IPS-18a (cell line): ENCODE measurements around the gene GPR183.

Source experiments
- H3K27ac ChIP-seq: one replicate; pipeline ENCODE4 v1.5.1; 2013; ENCODE audit warnings: low read length
- H3K27me3 ChIP-seq: one replicate; pipeline ENCODE4 v1.6.1; 2013; ENCODE audit warnings: mild to moderate bottlenecking, low read length; ENCODE audit not compliant: control insufficient read depth, insufficient read depth
- H3K36me3 ChIP-seq: one replicate; pipeline ENCODE4 v1.6.1; 2013; ENCODE audit warnings: low read depth, low read length; ENCODE audit not compliant: control insufficient read depth
- H3K4me1 ChIP-seq: one replicate; pipeline ENCODE4 v1.6.1; 2013; ENCODE audit warnings: low read depth, low read length; ENCODE audit not compliant: control insufficient read depth
- H3K4me3 ChIP-seq: one replicate; pipeline ENCODE4 v1.5.1; 2013; ENCODE audit warnings: low read length
- H3K9ac ChIP-seq: one replicate; pipeline ENCODE4 v1.6.1; 2013; ENCODE audit warnings: mild to moderate bottlenecking, low read length, moderate library complexity
- H3K9me3 ChIP-seq: one replicate; pipeline ENCODE4 v1.6.1; 2013; ENCODE audit warnings: low read depth, low read length; ENCODE audit not compliant: control insufficient read depth

Gene GPR183

GRCh38 chr13:99320693-99321481, 13.7 kb upstream of the GPR183 start:
- no peak overlapping the region for H3K4me3 ChIP-seq
- H3K27ac ChIP-seq = no peak overlapping the region
- no peaks in the 10 kb centered on the region for H3K9me3 ChIP-seq
- peaks cover 13% of the 10 kb centered on the region for H3K36me3 ChIP-seq
- no peaks in the 10 kb centered on the region for H3K4me1 ChIP-seq
- no peak overlapping the region for H3K9ac ChIP-seq
- no peaks in the 10 kb centered on the region for H3K27me3 ChIP-seq

GRCh38 chr13:99316657-99317256, 9.6 kb upstream of the GPR183 start:
- peaks cover 8% of the 10 kb centered on the region for H3K36me3 ChIP-seq
- H3K9ac ChIP-seq = no peak overlapping the region
- H3K27ac ChIP-seq = no peak overlapping the region
- H3K4me1 ChIP-seq = peaks cover 14% of the 10 kb centered on the region
- H3K9me3 ChIP-seq = no peaks in the 10 kb centered on the region
- no peaks in the 10 kb centered on the region for H3K27me3 ChIP-seq
- no peak overlapping the region for H3K4me3 ChIP-seq

- H3K9ac ChIP-seq = no peak overlapping the region
- H3K27ac ChIP-seq = no peak overlapping the region
- no peak overlapping the region for H3K4me3 ChIP-seq
- peaks cover 14% of the 10 kb centered on the region for H3K4me1 ChIP-seq
- H3K27me3 ChIP-seq = no peaks in the 10 kb centered on the region
- H3K36me3 ChIP-seq = peaks cover 8% of the 10 kb centered on the region
- no peaks in the 10 kb centered on the region for H3K9me3 ChIP-seq
These were observed 9.0 kb upstream of the GPR183 start for GRCh38 chr13:99316224-99316623.

GRCh38 chr13:99315186-99315585, 8.0 kb upstream of the GPR183 start:
- H3K9ac ChIP-seq = no peak overlapping the region
- H3K4me3 ChIP-seq = no peak overlapping the region
- peaks cover 20% of the 10 kb centered on the region for H3K4me1 ChIP-seq
- no peak overlapping the region for H3K27ac ChIP-seq
- no peaks in the 10 kb centered on the region for H3K9me3 ChIP-seq
- no peaks in the 10 kb centered on the region for H3K27me3 ChIP-seq
- peaks cover 8% of the 10 kb centered on the region for H3K36me3 ChIP-seq

GRCh38 chr13:99314640-99315176, 7.5 kb upstream of the GPR183 start:
- no peak overlapping the region for H3K27ac ChIP-seq
- H3K9me3 ChIP-seq = no peaks in the 10 kb centered on the region
- peaks cover 6% of the 10 kb centered on the region for H3K36me3 ChIP-seq
- no peaks in the 10 kb centered on the region for H3K27me3 ChIP-seq
- H3K4me3 ChIP-seq = no peak overlapping the region
- H3K4me1 ChIP-seq = peaks cover 20% of the 10 kb centered on the region
- H3K9ac ChIP-seq = no peak overlapping the region

- H3K36me3 ChIP-seq = no peaks in the 10 kb centered on the region
- H3K27me3 ChIP-seq = no peaks in the 10 kb centered on the region
- no peak overlapping the region for H3K27ac ChIP-seq
- no peaks in the 10 kb centered on the region for H3K9me3 ChIP-seq
- no peak overlapping the region for H3K4me3 ChIP-seq
- peaks cover 20% of the 10 kb centered on the region for H3K4me1 ChIP-seq
- H3K9ac ChIP-seq = no peak overlapping the region
These were observed 6.7 kb upstream of the GPR183 start for GRCh38 chr13:99313941-99314340.

GRCh38 chr13:99313501-99313900, 6.3 kb upstream of the GPR183 start:
- Histone ChIP-seq H3K27me3 (no peaks in the 10 kb centered on the region), H3K4me3 (no peak overlapping the region), H3K9ac (no peak overlapping the region), H3K9me3 (no peaks in the 10 kb centered on the region), H3K27ac (no peak overlapping the region), H3K36me3 (no peaks in the 10 kb centered on the region), H3K4me1 (peaks cover 20% of the 10 kb centered on the region)

GRCh38 chr13:99312493-99312883, 5.3 kb upstream of the GPR183 start:
- H3K9me3 ChIP-seq = no peaks in the 10 kb centered on the region
- H3K4me1 ChIP-seq = peaks cover 20% of the 10 kb centered on the region
- H3K27me3 ChIP-seq = no peaks in the 10 kb centered on the region
- no peak overlapping the region for H3K4me3 ChIP-seq
- H3K36me3 ChIP-seq = no peaks in the 10 kb centered on the region
- H3K27ac ChIP-seq = no peak overlapping the region
- no peak overlapping the region for H3K9ac ChIP-seq

- Histone ChIP-seq H3K27me3 (no peaks in the 10 kb centered on the region), H3K9me3 (no peaks in the 10 kb centered on the region), H3K4me3 (no peak overlapping the region), H3K4me1 (peaks cover 20% of the 10 kb centered on the region), H3K36me3 (no peaks in the 10 kb centered on the region), H3K9ac (no peak overlapping the region), H3K27ac (no peak overlapping the region)
These were observed 4.7 kb upstream of the GPR183 start for GRCh38 chr13:99311748-99312492.

GRCh38 chr13:99311137-99311536, 3.9 kb upstream of the GPR183 start:
- no peak overlapping the region for H3K27ac ChIP-seq
- H3K36me3 ChIP-seq = no peaks in the 10 kb centered on the region
- no peak overlapping the region for H3K4me3 ChIP-seq
- no peaks in the 10 kb centered on the region for H3K9me3 ChIP-seq
- no peak overlapping the region for H3K9ac ChIP-seq
- H3K27me3 ChIP-seq = no peaks in the 10 kb centered on the region
- peaks cover 20% of the 10 kb centered on the region for H3K4me1 ChIP-seq

GRCh38 chr13:99310382-99311031, 3.3 kb upstream of the GPR183 start:
- no peak overlapping the region for H3K4me3 ChIP-seq
- no peak overlapping the region for H3K9ac ChIP-seq
- H3K9me3 ChIP-seq = no peaks in the 10 kb centered on the region
- H3K27ac ChIP-seq = no peak overlapping the region
- H3K27me3 ChIP-seq = no peaks in the 10 kb centered on the region
- H3K4me1 ChIP-seq = peaks cover 20% of the 10 kb centered on the region
- H3K36me3 ChIP-seq = no peaks in the 10 kb centered on the region
